A549 (cell line): ENCODE measurements around the gene SLC66A2. TPM values are rescaled to one million over a fixed set of nuclear protein-coding genes. Genes with fewer than 3 reads are reported as not detected.

ENCODE experiments used
- ATAC-seq, 2 experiments: fragments of 200-7000 bp in 1 of 2; fragments of >200 bp in 1 of 2; cut with Nextera tagmentation in 1 of 2; cut with Tn5 transposase in 1 of 2; 3 replicates each; pipeline versions ENCODE4 v1.8.0 to v1.9.1; 2018 to 2020; ENCODE audit warnings: mild to moderate bottlenecking in 1 of 2, moderate library complexity in 1 of 2
- CTCF ChIA-PET: fragments of 300-600 bp; sonication (Branson Sonifier 250); formaldehyde crosslinking; extraction: SDS; loops from one replicate; lab custom pipeline; 2021; ENCODE audit warnings: antibody characterized with exemption, inconsistent platforms; lab: Yijun Ruan, JAX
- POLR2A ChIA-PET: fragments of 350-600 bp; formaldehyde crosslinking; extraction: SDS; loops from one replicate; lab custom pipeline; 2021; ENCODE audit warnings: antibody characterized with exemption, inconsistent platforms; lab: Yijun Ruan, JAX
- DNase-seq, 2 experiments: peaks; one replicate each; pipeline versions ENCODE4 v3.0.0 to v3.0.0-alpha.2; 2011 to 2016; ENCODE audit warnings: low read depth in 1 of 2, low spot score in 1 of 2
- FAIRE-seq: peaks from 2 replicates; lab custom pipeline; 2011; peaks lifted over from hg19 to GRCh38; lab: Jason Lieb, UNC
- H3K27ac ChIP-seq, 2 experiments: fragments of >200 bp; sonication (Bioruptor Twin); formaldehyde crosslinking; 3 replicates each; pipeline ENCODE4 v1.5.1; 2016 to 2017
- H3K4me1 ChIP-seq: fragments of >200 bp; sonication (Bioruptor Twin); formaldehyde crosslinking; 3 replicates; pipeline ENCODE4 v1.6.1; 2016
- H3K4me2 ChIP-seq: fragments of >200 bp; sonication (Bioruptor Twin); formaldehyde crosslinking; 3 replicates; pipeline ENCODE4 v1.6.1; 2016
- H3K4me3 ChIP-seq: fragments of >200 bp; sonication (Bioruptor Twin); formaldehyde crosslinking; 3 replicates; pipeline ENCODE4 v1.5.1; 2016
- H3K9me3 ChIP-seq: fragments of >200 bp; sonication (Bioruptor Twin); formaldehyde crosslinking; 3 replicates; pipeline ENCODE4 v1.6.1; 2016
- BCL3 ChIP-seq: fragments of >200 bp; sonication (Bioruptor Twin); formaldehyde crosslinking; IDR thresholded peaks from 3 replicates; pipeline ENCODE4 v1.6.1; 2016
- CHD2 ChIP-seq: fragments of 150-350 bp; IDR thresholded peaks from 2 replicates; pipeline ENCODE4 v1.6.1; 2014; ENCODE audit warnings: low read length; ENCODE audit not compliant: partially characterized antibody
- ELK1 ChIP-seq: fragments of 150-350 bp; IDR thresholded peaks from 2 replicates; pipeline ENCODE4 v1.6.1; 2014; ENCODE audit warnings: low read depth, mild to moderate bottlenecking, low read length
- FOSB ChIP-seq: fragments of 250-450 bp; sonication (Bioruptor Pico); IDR thresholded peaks from 2 replicates; pipeline ENCODE4 v1.5.0; 2020; ENCODE audit warnings: mild to moderate bottlenecking, moderate library complexity
- FOXS1 ChIP-seq: fragments of 250-450 bp; sonication (Bioruptor Pico); IDR thresholded peaks from 2 replicates; pipeline ENCODE4 v1.5.0; 2020; ENCODE audit warnings: mild to moderate bottlenecking, moderate library complexity
- GATA3 ChIP-seq: IDR thresholded peaks from 2 replicates; pipeline ENCODE4 v1.6.1; 2012; ENCODE audit warnings: borderline replicate concordance
- HOXA7 ChIP-seq: fragments of 250-450 bp; sonication (Bioruptor Pico); IDR thresholded peaks from 2 replicates; pipeline ENCODE4 v1.5.0; 2020; ENCODE audit warnings: mild to moderate bottlenecking, moderate library complexity
- KDM1A ChIP-seq: fragments of 200-600 bp; sonication (generic); IDR thresholded peaks from 2 replicates; pipeline ENCODE4 v1.6.1; 2016; ENCODE audit warnings: low read depth, mild to moderate bottlenecking
- PBX3 ChIP-seq: IDR thresholded peaks from 2 replicates; pipeline ENCODE4 v1.6.1; 2012
- PHF8 ChIP-seq: fragments of 200-600 bp; sonication (generic); IDR thresholded peaks from 2 replicates; pipeline ENCODE4 v1.6.1; 2016; ENCODE audit warnings: low read depth, mild to moderate bottlenecking, antibody characterized with exemption, moderate library complexity, borderline replicate concordance
- RCOR1 ChIP-seq: fragments of 150-350 bp; IDR thresholded peaks from 2 replicates; pipeline ENCODE4 v1.6.1; 2014; ENCODE audit warnings: antibody characterized with exemption, low read length, low read depth
- SMC3 ChIP-seq: fragments of >200 bp; sonication (Bioruptor Twin); formaldehyde crosslinking; IDR thresholded peaks from 3 replicates; pipeline ENCODE4 v1.6.1; 2018; ENCODE audit warnings: inconsistent platforms
- ZFP36 ChIP-seq: fragments of 450-650 bp; IDR thresholded peaks from 2 replicates; pipeline ENCODE4 v1.6.1; 2014; ENCODE audit warnings: borderline replicate concordance; ENCODE audit not compliant: partially characterized antibody
- ZNF302 ChIP-seq: fragments of 250-450 bp; sonication (Bioruptor Pico); IDR thresholded peaks from 2 replicates; pipeline ENCODE4 v1.9.0; 2021; ENCODE audit warnings: inconsistent platforms, mild to moderate bottlenecking, moderate library complexity
- WGBS: methylation state at CpG from one replicate; pipeline ENCODE4 v1.1.6; 2017; ENCODE audit errors: missing lambda C conversion rate; 5-methylcytosine and 5-hydroxymethylcytosine counted together
- polyA plus RNA-seq, 4 experiments: library from polyadenylated mRNA; depleted of rRNA in 3 of 4; stranded (reverse); fragments of >200 nt; fragmentation: RNase III in 1 of 4; extraction: RNeasy Plus Mini Kit Qiagen cat#74134 plus additional on column Dnase treatment in 1 of 4; gene quantifications; 2 replicates in 3 of 4; 3 replicates in 1 of 4; pipeline ENCODE4 v1.2.3, GENCODE V29; 2011 to 2017
- TF ChIP-seq, protein P1 (sequence below): IDR thresholded peaks from 2 replicates; pipeline ENCODE4 v1.6.1; 2012

The SLC66A2 gene
- polyA plus RNA-seq, 2 of the 4 experiments (the other 2 are of a cell fraction) = 4.8 to 11.5 TPM

- FAIRE-seq (no peak), ATAC-seq (no peak), DNase-seq (no peak)
- TF ChIP-seq PHF8 = no peak
- no peaks in the 10 kb centered on the region for H3K4me1 ChIP-seq
- no peak overlapping the region for H3K4me3 ChIP-seq
- peaks cover 34% of the 10 kb centered on the region for H3K9me3 ChIP-seq
- ChIA-PET CTCF (no interaction called here), POLR2A (interaction anchor here (0.7 kb wide), 1 partner anchor 1465 kb away, joined by 6 read pairs; no protein-coding TSS in a partner anchor)
- no peak overlapping the region for H3K27ac ChIP-seq
- no peak overlapping the region for H3K4me2 ChIP-seq
- WGBS = 92% methylated on average over 10 of the region's 15 CpGs
Measured at GRCh38 chr18:79897940-79898625, 53.4 kb downstream of the SLC66A2 start.

GRCh38 chr18:79896738-79897137, 54.7 kb downstream of the SLC66A2 start:
- DNase-seq = no peak
- no peak for ATAC-seq
- POLR2A ChIA-PET = no interaction called here
- H3K4me1 ChIP-seq = no peaks in the 10 kb centered on the region
- CTCF ChIA-PET = no interaction called here
- no peak overlapping the region for H3K27ac ChIP-seq
- TF ChIP-seq PBX3 (no peak), PHF8 (no peak), FOXS1 (CRISPR knock-in tag) (no peak), ELK1 (no peak), CHD2 (no peak), FOSB (CRISPR knock-in tag) (no peak)
- H3K4me2 ChIP-seq = no peak overlapping the region
- FAIRE-seq = no peak
- peaks cover 35% of the 10 kb centered on the region for H3K9me3 ChIP-seq
- WGBS = 68% methylated on average over 3 of the region's 3 CpGs
- H3K4me3 ChIP-seq = no peak overlapping the region

DNA sequence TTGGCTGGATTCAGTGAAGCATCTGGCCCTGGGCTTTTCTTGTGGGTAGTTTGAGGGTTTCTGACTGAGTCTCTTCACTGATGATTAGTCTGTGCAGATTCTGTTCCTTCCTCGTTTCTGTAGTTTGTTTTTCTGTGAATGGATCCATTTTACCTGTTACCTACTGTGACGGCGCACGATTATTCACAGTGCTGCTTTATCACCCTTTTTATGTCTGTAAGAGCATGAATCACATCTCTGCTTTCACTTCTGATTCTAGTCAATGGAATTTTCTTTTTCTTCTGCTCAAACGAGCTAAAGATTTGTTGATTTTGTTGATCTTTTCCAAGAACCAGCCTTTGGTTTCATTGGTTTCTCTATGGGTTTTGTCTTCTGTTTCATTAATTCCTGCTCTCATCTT, 60.8 kb downstream of the SLC66A2 start:
- 44% methylated on average over 5 of the region's 5 CpGs for WGBS
- no peak overlapping the region for H3K27ac ChIP-seq
- no peak for TF ChIP-seq HOXA7 (CRISPR knock-in tag)
- H3K9me3 ChIP-seq = peaks cover 14% of the 10 kb centered on the region; the same call in 2 of the 3 replicates
- H3K4me3 ChIP-seq = no peak overlapping the region
- no peak for DNase-seq
- ChIA-PET POLR2A (no interaction called here), CTCF (no interaction called here)
- FAIRE-seq = no peak
- H3K4me1 ChIP-seq = no peaks in the 10 kb centered on the region
- ATAC-seq = no peak
- H3K4me2 ChIP-seq = no peak overlapping the region

DNA sequence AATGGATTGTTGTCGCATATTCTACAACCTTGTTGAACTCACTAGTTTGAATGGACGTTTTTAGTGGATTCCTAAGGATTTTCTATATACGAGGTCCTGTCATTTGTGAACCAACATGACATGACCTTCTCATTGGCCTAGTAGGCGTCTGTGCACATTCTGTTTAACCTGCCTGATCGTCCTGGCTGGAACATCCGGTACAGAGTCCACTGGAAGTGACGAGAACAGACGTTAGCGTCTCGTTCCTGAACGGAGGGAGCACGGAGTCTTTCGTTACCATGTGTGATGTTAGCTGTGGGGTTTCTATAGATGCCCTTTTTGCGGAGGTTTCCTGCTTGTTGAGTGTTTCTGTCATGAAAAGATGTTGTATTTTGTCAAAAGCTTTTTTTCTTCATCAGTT, 61.9 kb downstream of the SLC66A2 start:
- ATAC-seq = no peak
- no peak for TF ChIP-seq RCOR1
- TF ChIP-seq BCL3 = no peak
- TF ChIP-seq ZNF302 (CRISPR knock-in tag) = no peak
- TF ChIP-seq GATA3 = no peak
- TF ChIP-seq, protein P1, sequence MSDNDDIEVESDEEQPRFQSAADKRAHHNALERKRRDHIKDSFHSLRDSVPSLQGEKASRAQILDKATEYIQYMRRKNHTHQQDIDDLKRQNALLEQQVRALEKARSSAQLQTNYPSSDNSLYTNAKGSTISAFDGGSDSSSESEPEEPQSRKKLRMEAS = no peak
- TF ChIP-seq KDM1A = no peak
- TF ChIP-seq ZFP36 = no peak
- no peak for TF ChIP-seq SMC3
- FAIRE-seq = no peak
- no peak overlapping the region for H3K4me2 ChIP-seq
- no peaks in the 10 kb centered on the region for H3K4me1 ChIP-seq
- POLR2A ChIA-PET = no interaction called here
- DNase-seq = no peak
- H3K27ac ChIP-seq = no peak overlapping the region
- WGBS = 57% methylated on average over 14 of the region's 14 CpGs
- CTCF ChIA-PET = no interaction called here
- H3K4me3 ChIP-seq = no peak overlapping the region
- H3K9me3 ChIP-seq = peaks cover 10% of the 10 kb centered on the region; the same call in 1 of the 3 replicates
